ENCODE results near the gene NDUFS2. TPM values are rescaled to one million over a fixed set of nuclear protein-coding genes. Genes with fewer than 3 reads are reported as not detected.
A peak's percentile ranks its signal among the peaks of the same experiment; 100 is the strongest.

NDUFS2 gene
- total RNA-seq, 2 experiments from 2014 or later, result 62.9 to 72.1 TPM

DNA sequence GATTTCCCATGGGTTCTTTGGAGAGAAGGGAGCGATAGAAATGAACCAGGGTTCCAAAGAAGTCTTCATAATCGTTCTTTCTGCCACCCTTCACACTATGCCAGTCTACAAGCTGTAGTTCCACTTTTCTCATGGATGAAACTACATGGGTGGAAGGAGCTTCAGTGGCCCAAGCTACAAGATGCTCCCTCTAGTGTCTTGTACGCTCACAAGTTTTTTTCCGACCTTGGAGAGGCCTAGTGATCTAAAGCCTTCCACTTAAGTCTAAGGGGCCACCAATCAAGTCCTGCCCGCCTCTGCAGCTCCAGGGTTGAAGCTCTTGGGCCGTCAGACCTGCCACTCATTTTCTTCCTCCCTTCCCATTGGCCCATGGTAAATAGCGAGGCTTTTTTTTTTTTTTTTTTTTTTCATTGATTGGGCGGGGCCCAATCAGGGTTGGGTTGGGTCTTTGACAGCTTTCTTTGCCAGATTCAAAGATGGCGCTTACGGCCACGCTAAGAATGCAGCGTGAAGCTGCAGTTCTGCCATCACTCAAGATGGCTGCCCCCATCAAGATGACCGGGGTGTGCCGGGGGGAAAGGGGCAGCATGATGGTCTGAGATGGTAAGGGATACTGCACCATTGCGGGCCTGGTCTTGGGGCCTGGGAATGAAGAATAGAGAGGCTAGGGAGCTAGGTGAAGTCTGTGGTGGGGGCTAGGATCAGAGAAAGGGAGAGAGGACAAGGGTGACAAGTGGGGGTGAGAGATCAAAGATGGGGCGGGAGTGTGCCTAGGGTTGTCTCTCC, 23.6 kb downstream of the NDUFS2 start, which contains the start of gene TOMM40L:
TOMM40L (plus strand) TSS at position 527 of the 786 bp plus-strand sequence. CDS start 430 bp downstream, outside the sequence.
- POLR2A ChIA-PET, result interaction anchor here (0.6 to 2.2 kb wide), 31 partner anchors 9 to 538 kb away, joined by 3 to 18 read pairs (median 4); partner anchors contain the start of genes B4GALT3, NDUFS2, PPOX and SDHC
- peak within 1 kb of the TSS; percentile 90 for H2AFZ ChIP-seq (ENCODE audit: low read length)
- no peak for TF ChIP-seq EZH2phosphoT487 (IDR thresholded peaks at IDR 0.05; ENCODE audit: borderline replicate concordance, low read depth, low read length)
- TF ChIP-seq, protein P1, sequence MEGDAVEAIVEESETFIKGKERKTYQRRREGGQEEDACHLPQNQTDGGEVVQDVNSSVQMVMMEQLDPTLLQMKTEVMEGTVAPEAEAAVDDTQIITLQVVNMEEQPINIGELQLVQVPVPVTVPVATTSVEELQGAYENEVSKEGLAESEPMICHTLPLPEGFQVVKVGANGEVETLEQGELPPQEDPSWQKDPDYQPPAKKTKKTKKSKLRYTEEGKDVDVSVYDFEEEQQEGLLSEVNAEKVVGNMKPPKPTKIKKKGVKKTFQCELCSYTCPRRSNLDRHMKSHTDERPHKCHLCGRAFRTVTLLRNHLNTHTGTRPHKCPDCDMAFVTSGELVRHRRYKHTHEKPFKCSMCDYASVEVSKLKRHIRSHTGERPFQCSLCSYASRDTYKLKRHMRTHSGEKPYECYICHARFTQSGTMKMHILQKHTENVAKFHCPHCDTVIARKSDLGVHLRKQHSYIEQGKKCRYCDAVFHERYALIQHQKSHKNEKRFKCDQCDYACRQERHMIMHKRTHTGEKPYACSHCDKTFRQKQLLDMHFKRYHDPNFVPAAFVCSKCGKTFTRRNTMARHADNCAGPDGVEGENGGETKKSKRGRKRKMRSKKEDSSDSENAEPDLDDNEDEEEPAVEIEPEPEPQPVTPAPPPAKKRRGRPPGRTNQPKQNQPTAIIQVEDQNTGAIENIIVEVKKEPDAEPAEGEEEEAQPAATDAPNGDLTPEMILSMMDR (conservative IDR thresholded peaks at IDR 0.05; ENCODE audit: low read length), result peak; percentile 87
- H3K9me2 ChIP-seq (ENCODE audit: insufficient read depth, low read length), result no peaks in the 10 kb centered on the region
- intact Hi-C loops (cut with micrococcal nuclease; ENCODE audit: unreplicated experiment), result loop anchor here (1.0 to 2.0 kb wide), 4 partner anchors 15 to 81 kb away; partner anchors contain the start of gene B4GALT3
- DNase-seq (ENCODE audit: low spot score), result peak; percentile 99
- peaks cover 24% of the 10 kb centered on the region for H3K4me1 ChIP-seq (ENCODE audit: insufficient read depth, low read length, poor library complexity, severe bottlenecking)
- H3K36me3 ChIP-seq (ENCODE audit: insufficient read depth, low read length), result peaks cover 24% of the 10 kb centered on the region
- H4K20me1 ChIP-seq (ENCODE audit: insufficient read depth, low read length), result no peaks in the 10 kb centered on the region
- no TSS peak for BruUV-seq (replicated peaks)
- H3K4me3 ChIP-seq (ENCODE audit: low read depth, low read length, poor library complexity, severe bottlenecking), result peak within 1 kb of the TSS; percentile 73
- H3K79me2 ChIP-seq (ENCODE audit: insufficient read depth, low read depth, low read length), result no peaks in the 10 kb centered on the region
- CTCF ChIA-PET (ENCODE audit: unreplicated experiment), result interaction anchor here (0.5 to 1.9 kb wide), 13 partner anchors 9 to 157 kb away, joined by 3 to 12 read pairs (median 5); partner anchors contain the start of genes B4GALT3 and NDUFS2
- peak within 1 kb of the TSS; percentile 35 for H3K27ac ChIP-seq (ENCODE audit: low read depth, low read length, poor library complexity, severe bottlenecking)
- no peaks in the 10 kb centered on the region for H3K9me3 ChIP-seq (ENCODE audit: low read length)
- peak within 1 kb of the TSS; percentile 78 for H3K4me2 ChIP-seq (ENCODE audit: low read length)

DNA sequence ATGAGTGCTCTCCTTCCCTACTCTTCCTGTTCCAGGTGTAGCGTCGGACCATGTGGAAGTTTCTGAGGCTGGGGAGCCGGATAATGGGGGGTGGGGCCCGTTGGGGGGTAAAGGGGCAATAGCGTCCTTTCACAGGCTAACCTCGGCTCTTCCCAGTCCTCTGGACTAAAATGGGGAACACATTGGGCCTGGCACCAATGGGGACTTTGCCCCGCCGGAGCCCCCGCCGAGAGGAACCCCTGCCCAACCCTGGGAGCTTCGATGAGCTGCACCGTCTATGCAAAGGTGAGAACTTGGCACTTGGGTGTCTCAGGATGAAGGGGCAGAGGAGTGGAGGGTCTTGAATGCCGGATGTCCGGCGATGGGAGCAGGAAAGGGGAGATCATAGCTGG, 24.1 kb downstream of the NDUFS2 start:
- H3K9me3 ChIP-seq (ENCODE audit: low read length), result no peaks in the 10 kb centered on the region
- CTCF ChIA-PET (ENCODE audit: unreplicated experiment), result interaction anchor here (0.9 to 1.9 kb wide), 11 partner anchors 10 to 156 kb away, joined by 3 to 12 read pairs (median 5); partner anchors contain the start of genes B4GALT3 and NDUFS2
- H3K79me2 ChIP-seq (ENCODE audit: insufficient read depth, low read depth, low read length), result no peaks in the 10 kb centered on the region
- H3K4me2 ChIP-seq (ENCODE audit: low read length), result peak overlapping the region; percentile 78
- H4K20me1 ChIP-seq (ENCODE audit: insufficient read depth, low read length), result no peaks in the 10 kb centered on the region
- H3K4me3 ChIP-seq (ENCODE audit: low read depth, low read length, poor library complexity, severe bottlenecking), result peak overlapping the region; percentile 73
- H3K36me3 ChIP-seq (ENCODE audit: insufficient read depth, low read length), result peaks cover 24% of the 10 kb centered on the region
- no TSS peak for BruUV-seq (replicated peaks)
- DNase-seq (ENCODE audit: low spot score), result no peak
- intact Hi-C loops (cut with micrococcal nuclease; ENCODE audit: unreplicated experiment), result loop anchor here (2.0 kb wide), 1 partner anchor 80 kb away; no protein-coding TSS in a partner anchor
- POLR2A ChIA-PET, result interaction anchor here (0.7 to 2.2 kb wide), 18 partner anchors 9 to 481 kb away, joined by 3 to 18 read pairs (median 4); partner anchors contain the start of gene NDUFS2
- H3K4me1 ChIP-seq (ENCODE audit: insufficient read depth, low read length, poor library complexity, severe bottlenecking), result peaks cover 24% of the 10 kb centered on the region
- H3K27ac ChIP-seq (ENCODE audit: low read depth, low read length, poor library complexity, severe bottlenecking), result peak overlapping the region; percentile 35
- no peaks in the 10 kb centered on the region for H3K9me2 ChIP-seq (ENCODE audit: insufficient read depth, low read length)
- no peak for TF ChIP-seq EZH2phosphoT487 (IDR thresholded peaks at IDR 0.05; ENCODE audit: borderline replicate concordance, low read depth, low read length)
- TF ChIP-seq, protein P1 (conservative IDR thresholded peaks at IDR 0.05; ENCODE audit: low read length), result no peak
- H2AFZ ChIP-seq (ENCODE audit: low read length), result peak overlapping the region; percentile 40; the same call in 1 of the 2 replicates

Data from OCI-LY7 (cell line).